ENCODE data around the gene IFITM1. TPM values are rescaled to one million over a fixed set of nuclear protein-coding genes. Genes with fewer than 3 reads are reported as not detected.

The IFITM1 gene
- total and polyA plus RNA-seq, 4 donors = 12.6 to 113 (median 66.7) TPM

- DNase-seq (ENCODE audit: low spot score) = no peak
- H3K27ac ChIP-seq (ENCODE audit: low read depth in 1 of 2, low read length in 2 of 2) = peak overlapping the region; percentile 59 to 61
- H3K9ac ChIP-seq (ENCODE audit: low read depth in 1 of 2, low read length in 2 of 2) = peak overlapping the region in 1 of 2 donors; percentile 20
- H3K9me3 ChIP-seq (ENCODE audit: control insufficient read depth in 4 of 4, low read length in 3 of 4) = no peaks in the 10 kb centered on the region
- TF ChIP-seq SP1 (IDR thresholded peaks at IDR 0.05) (peak; percentile 55), RAD21 (IDR thresholded peaks at IDR 0.05) (peak; percentile 4 to 37), NR2F2 (IDR thresholded peaks at IDR 0.05) (peak; percentile 97), HNF4A (conservative IDR thresholded peaks at IDR 0.05) (no peak), TAF1 (conservative IDR thresholded peaks at IDR 0.05) (no peak), REST (IDR thresholded peaks at IDR 0.05) (peak; percentile 57), RXRA (IDR thresholded peaks at IDR 0.05) (peak; percentile 40 to 41)
- H3K36me3 ChIP-seq (ENCODE audit: control insufficient read depth in 4 of 4, insufficient read depth in 3 of 4, low read depth in 1 of 4, low read length in 3 of 4) = no peaks in the 10 kb centered on the region
- H3K4me1 ChIP-seq (ENCODE audit: control insufficient read depth in 4 of 4, insufficient read depth in 4 of 4, low read length in 3 of 4) = peaks cover 0 to 3% (median 1%) of the 10 kb centered on the region in 4 donors
- WGBS = 62% methylated on average over 15 of the region's 15 CpGs
- H3K27me3 ChIP-seq (ENCODE audit: control insufficient read depth in 4 of 4, insufficient read depth in 4 of 4, low read length in 3 of 4) = no peaks in the 10 kb centered on the region
- no peak overlapping the region for H3K4me3 ChIP-seq (ENCODE audit: low read depth in 1 of 3, low read length in 3 of 3)
Measured at GRCh38 chr11:335779-336658, 22.2 kb downstream of the IFITM1 start.

GRCh38 chr11:336659-337198 is 22.9 kb downstream of the IFITM1 start:
- no peaks in the 10 kb centered on the region for H3K27me3 ChIP-seq (ENCODE audit: control insufficient read depth in 4 of 4, insufficient read depth in 4 of 4, low read length in 3 of 4)
- DNase-seq (ENCODE audit: low spot score) = no peak
- no peaks in the 10 kb centered on the region for H3K36me3 ChIP-seq (ENCODE audit: control insufficient read depth in 4 of 4, insufficient read depth in 3 of 4, low read depth in 1 of 4, low read length in 3 of 4)

More at GRCh38 chr11:336659-337198, 22.9 kb downstream of the IFITM1 start:
- no peaks in the 10 kb centered on the region for H3K9me3 ChIP-seq (ENCODE audit: control insufficient read depth in 4 of 4, low read length in 3 of 4)
- peaks cover 0 to 3% (median 1%) of the 10 kb centered on the region in 4 donors for H3K4me1 ChIP-seq (ENCODE audit: control insufficient read depth in 4 of 4, insufficient read depth in 4 of 4, low read length in 3 of 4)
- no peak overlapping the region for H3K9ac ChIP-seq (ENCODE audit: low read depth in 1 of 2, low read length in 2 of 2)
- H3K27ac ChIP-seq (ENCODE audit: low read depth in 1 of 2, low read length in 2 of 2) = peak overlapping the region; percentile 16 to 56
- no peak overlapping the region for H3K4me3 ChIP-seq (ENCODE audit: low read depth in 1 of 3, low read length in 3 of 3)
- TF ChIP-seq MAX (IDR thresholded peaks at IDR 0.05) (no peak), JUND (IDR thresholded peaks at IDR 0.05) (no peak), NR2F2 (IDR thresholded peaks at IDR 0.05) (no peak), SP1 (IDR thresholded peaks at IDR 0.05) (no peak), HNF4A (conservative IDR thresholded peaks at IDR 0.05) (no peak), CTCF (IDR thresholded peaks at IDR 0.05; ENCODE audit: low read depth, low read length, missing input control) (no peak), FOXA1 (IDR thresholded peaks at IDR 0.05) (no peak), RAD21 (IDR thresholded peaks at IDR 0.05) (no peak), EGR1 (IDR thresholded peaks at IDR 0.05; ENCODE audit: low read depth in 2 of 2) (no peak), TAF1 (conservative IDR thresholded peaks at IDR 0.05) (no peak), GABPA (IDR thresholded peaks at IDR 0.05 in 1 of 2, conservative IDR thresholded peaks at IDR 0.05 in 1 of 2) (no peak), REST (IDR thresholded peaks at IDR 0.05) (no peak), HNF4G (IDR thresholded peaks at IDR 0.05) (no peak), FOXA2 (IDR thresholded peaks at IDR 0.05) (no peak), ZBTB33 (IDR thresholded peaks at IDR 0.05) (no peak), YY1 (IDR thresholded peaks at IDR 0.05) (no peak), ATF3 (IDR thresholded peaks at IDR 0.05) (no peak)
- 77% methylated on average over 4 of the region's 4 CpGs for WGBS
